Heart right ventricle (tissue), 16 donors: ENCODE data around the gene DLG4. TPM values are rescaled to one million over a fixed set of nuclear protein-coding genes. Genes with fewer than 3 reads are reported as not detected.

ENCODE experiments used
- ATAC-seq, 8 donors: fragments of 200-7000 bp; cut with Tn5 transposase; one replicate each; pipeline ENCODE4 v1.9.1; 2020; ENCODE audit warnings: mild to moderate bottlenecking in 8 of 8, moderate library complexity in 8 of 8, moderate number of reproducible peaks in 1 of 8
- DNase-seq, 2 donors: peaks; one replicate each; pipeline ENCODE4 v3.0.0-alpha.2; 2020
- H3K27ac ChIP-seq, 10 donors: fragments of 200-600 bp; sonication (generic) in 2 of 10; one replicate each; pipeline versions ENCODE4 v1.5.0 to v1.8.0; 2020 to 2022; ENCODE audit warnings: mild to moderate bottlenecking in 3 of 10
- H3K27me3 ChIP-seq, 7 donors: fragments of 200-600 bp; one replicate each; pipeline ENCODE4 v1.8.0; 2021 to 2022; ENCODE audit warnings: mild to moderate bottlenecking in 2 of 7
- H3K36me3 ChIP-seq, 9 donors: fragments of 200-600 bp; sonication (generic) in 1 of 9; one replicate each; pipeline versions ENCODE4 v1.5.0 to v1.8.0; 2020 to 2022; ENCODE audit warnings: mild to moderate bottlenecking in 2 of 9
- H3K4me1 ChIP-seq, 9 donors: fragments of 200-600 bp; sonication (generic) in 1 of 9; one replicate each; pipeline versions ENCODE4 v1.5.0 to v1.8.0; 2020 to 2022; ENCODE audit warnings: mild to moderate bottlenecking in 4 of 9
- H3K4me3 ChIP-seq, 10 donors: fragments of 200-600 bp; sonication (generic) in 2 of 10; one replicate each; pipeline versions ENCODE4 v1.5.0 to v1.8.0; 2020 to 2022; ENCODE audit warnings: mild to moderate bottlenecking in 7 of 10, moderate library complexity in 2 of 10
- H3K9me3 ChIP-seq, 11 donors: fragments of 200-600 bp in 10 of 11; sonication (generic) in 2 of 11; one replicate each; pipeline versions ENCODE4 v1.5.0 to v1.8.0; 2013 to 2022; ENCODE audit warnings: mild to moderate bottlenecking in 2 of 11, control low read depth in 1 of 11, moderate library complexity in 1 of 11
- WGBS, 2 donors: extraction: QIAGEN DNeasy Blood & Tissue Kit; methylation state at CpG; one replicate each; pipeline ENCODE4 v1.1.7; 2013; ENCODE audit warnings: inconsistent platforms in 1 of 2; 5-methylcytosine and 5-hydroxymethylcytosine counted together
- intact Hi-C, 10 donors: fragments of 100-400 bp; cut with DNase I; formaldehyde crosslinking; loops; one replicate each; pipeline versions ENCODE4 v1.11.1 to v1.14.2; 2022
- polyA plus RNA-seq, 2 donors: library from polyadenylated mRNA; stranded (reverse); fragments of 200-250 nt; gene quantifications; one replicate each; pipeline ENCODE4 v1.2.3, GENCODE V29; 2013
- total RNA-seq, 10 donors: library from RNA; stranded (reverse); fragmentation: NEBNext Ultra II Directional in 3 of 10; extraction: Animal tissue kit (Norgen Biotek cat#: 25700) in 3 of 10; gene quantifications; one replicate each; pipeline versions ENCODE4 v1.2.1 to v1.2.4, GENCODE V29; 2021 to 2023
- TF ChIP-seq, protein P1 (sequence below), 9 donors: fragments of 200-600 bp; sonication (generic) in 2 of 9; IDR thresholded peaks; one replicate each; pipeline versions ENCODE4 v1.5.0 to v1.8.0; 2021 to 2022; ENCODE audit warnings: antibody characterized with exemption in 9 of 9, mild to moderate bottlenecking in 5 of 9, moderate library complexity in 1 of 9
- donor health status: Arrhythmogenic right ventricular cardiomyopathy.
- donor health status: ischemic (EF 13 %, LVEDD 7.1; RV severe dilation, severe dysfunction).
- donor health status: healthy with polysubstance abuse.
- donor health status: DM: no; HTN: yes; CAD: no.
- donor health status: DM: no; HTN: no; CAD: no.
- donor health status: ischemic (EF 25% LVEDD 6.9; RV normal size, moderate dysfunction).
- donor health status: ischemic (EF 25% LVEDD 5.7; RV mildly dilated, moderate dysfunction).
- donor health status: healthy.
- donor health status: DM: yes; HTN: yes; CAD: no.
- donor health status: Ischemic cardiomyopathy.
- donor health status: ischemic (EF 35%, LVEDD 5.7; RV mildly dilated, moderate dysfunction).
- donor health status: nonischemic (EF 11% LVEDD 7.7; RV severe dilation, severe dysfunction).
- donor health status: DM: yes; HTN: yes; CAD: no.
- donor health status: PGD.
- donor health status: ischemic (EF 29% LVEDD 5.4; RV normal size, mild dysfunction).
- donor health status: nonischemic (EF 23%, LVEDD 6.1; RV moderate dilation, normal function).

The DLG4 gene
- total and polyA plus RNA-seq, 12 donors: 5.4 to 27.8 (median 16.7) TPM

DNA sequence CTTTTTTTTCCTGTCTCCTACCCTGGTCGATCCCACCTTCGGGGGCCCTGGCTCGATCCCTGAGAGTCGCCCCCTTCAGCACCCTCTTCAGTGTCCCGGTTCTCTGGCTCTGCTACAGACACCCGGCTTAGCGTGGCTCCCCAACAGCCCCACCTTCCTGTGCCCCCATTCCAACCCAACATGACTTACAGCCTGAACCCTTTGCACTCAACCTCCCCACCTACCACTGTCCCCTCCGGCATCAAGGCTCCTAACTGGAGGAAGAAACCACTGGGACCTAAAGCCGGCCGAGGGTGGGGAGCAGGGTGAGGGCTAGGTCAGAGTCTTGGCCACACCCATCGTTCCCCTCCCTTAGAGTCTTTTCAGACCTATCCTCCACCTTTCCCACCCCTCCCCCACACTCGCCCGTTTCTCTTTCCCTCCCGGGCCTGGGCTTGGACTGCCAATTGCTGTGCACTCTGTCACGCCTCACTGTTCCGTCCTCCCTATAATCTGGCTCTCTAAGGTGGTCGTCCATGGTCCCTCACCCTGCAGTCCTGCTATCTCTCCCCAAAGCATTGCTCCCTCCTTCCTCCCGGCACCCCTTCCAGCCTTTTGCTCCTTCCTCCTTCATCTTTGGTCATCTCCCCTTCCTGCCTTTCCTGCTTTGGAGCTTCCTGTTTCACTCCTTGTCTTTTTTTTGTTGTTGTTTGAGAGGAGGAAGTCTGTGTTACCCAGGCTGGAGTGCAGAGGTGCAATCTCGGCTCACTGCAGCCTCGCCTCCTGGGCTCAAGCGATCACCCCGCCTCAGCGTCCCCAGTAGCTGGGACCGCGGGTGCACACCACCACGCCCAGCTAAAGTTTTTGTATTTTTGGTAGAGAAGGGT lies 43.5 kb upstream of the DLG4 start:
- H3K27ac ChIP-seq: no peak overlapping the region
- H3K4me3 ChIP-seq: peak overlapping the region in 8 of 10 donors; percentile 20 to 61 (median 28)
- H3K27me3 ChIP-seq: peaks cover 14 to 64% (median 56%) of the 10 kb centered on the region in 7 donors

DNA sequence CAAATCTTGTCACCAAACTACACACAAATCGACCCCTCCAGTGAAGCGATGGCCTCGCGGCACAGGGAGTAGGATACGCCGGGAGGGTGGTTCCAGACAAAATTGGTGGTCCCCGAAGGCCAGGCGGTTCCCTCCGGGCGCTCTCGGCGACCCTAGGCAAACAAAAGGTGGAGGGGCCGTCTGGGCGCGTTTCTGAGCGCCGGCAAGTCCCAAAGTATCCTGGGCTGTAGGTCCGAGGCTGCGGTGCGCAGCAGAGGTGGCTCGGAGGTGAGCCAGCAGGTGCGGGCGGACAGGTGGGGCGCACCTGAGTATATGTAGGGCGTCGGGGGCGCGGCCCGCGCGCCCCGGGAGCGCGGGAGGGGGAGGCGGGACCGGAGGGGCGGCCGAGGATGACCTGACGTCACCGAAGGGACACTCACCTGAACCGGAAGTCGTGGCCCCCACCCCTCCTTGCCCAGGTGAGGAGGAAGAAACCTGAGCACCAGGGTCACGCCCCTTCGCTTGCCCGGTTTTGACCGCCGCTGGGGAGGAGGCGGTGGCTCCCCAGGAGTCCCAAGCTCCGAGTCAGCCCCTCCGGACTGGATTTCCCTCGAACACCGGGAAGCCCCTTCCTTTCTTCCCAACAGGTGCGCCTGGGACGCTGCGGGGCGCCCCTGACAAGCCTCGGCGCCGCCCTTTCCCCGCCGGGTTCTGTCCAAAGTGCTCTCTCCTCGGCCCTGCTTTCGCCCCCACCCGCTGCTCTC lies 42.7 kb upstream of the DLG4 start, which contains the start of gene CLDN7:
Gene CLDN7 (minus strand): TSS at position 287 of the 743 bp plus-strand sequence. CDS start 435 bp downstream, outside the sequence.
- Histone ChIP-seq H3K9me3 (no peaks in the 10 kb centered on the region), H3K27ac (peak within 1 kb of the TSS in 3 of 10 donors; percentile 19 to 65 (median 22)), H3K4me1 (peaks cover 7 to 41% (median 29%) of the 10 kb centered on the region in 9 donors), H3K27me3 (peaks cover 14 to 64% (median 51%) of the 10 kb centered on the region in 7 donors), H3K36me3 (peaks cover 0 to 25% (median 15%) of the 10 kb centered on the region in 9 donors), H3K4me3 (peak within 1 kb of the TSS; percentile 35 to 61 (median 52))
- intact Hi-C loops: loop anchor here in 1 of 10 donors (5.0 kb wide), 1 partner anchor 45 kb away; the partner anchor contains the start of gene EIF5A
- TF ChIP-seq, protein P1, sequence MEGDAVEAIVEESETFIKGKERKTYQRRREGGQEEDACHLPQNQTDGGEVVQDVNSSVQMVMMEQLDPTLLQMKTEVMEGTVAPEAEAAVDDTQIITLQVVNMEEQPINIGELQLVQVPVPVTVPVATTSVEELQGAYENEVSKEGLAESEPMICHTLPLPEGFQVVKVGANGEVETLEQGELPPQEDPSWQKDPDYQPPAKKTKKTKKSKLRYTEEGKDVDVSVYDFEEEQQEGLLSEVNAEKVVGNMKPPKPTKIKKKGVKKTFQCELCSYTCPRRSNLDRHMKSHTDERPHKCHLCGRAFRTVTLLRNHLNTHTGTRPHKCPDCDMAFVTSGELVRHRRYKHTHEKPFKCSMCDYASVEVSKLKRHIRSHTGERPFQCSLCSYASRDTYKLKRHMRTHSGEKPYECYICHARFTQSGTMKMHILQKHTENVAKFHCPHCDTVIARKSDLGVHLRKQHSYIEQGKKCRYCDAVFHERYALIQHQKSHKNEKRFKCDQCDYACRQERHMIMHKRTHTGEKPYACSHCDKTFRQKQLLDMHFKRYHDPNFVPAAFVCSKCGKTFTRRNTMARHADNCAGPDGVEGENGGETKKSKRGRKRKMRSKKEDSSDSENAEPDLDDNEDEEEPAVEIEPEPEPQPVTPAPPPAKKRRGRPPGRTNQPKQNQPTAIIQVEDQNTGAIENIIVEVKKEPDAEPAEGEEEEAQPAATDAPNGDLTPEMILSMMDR (IDR thresholded peaks at IDR 0.05): no peak
- WGBS, 2 donors: 6% methylated on average over 59 to 64 of the region's 64 CpGs
- no peak for DNase-seq
- ATAC-seq: peak in 1 of 8 donors; percentile 3

More for the DNA sequence above, 43.5 kb upstream of the DLG4 start:
- H3K9me3 ChIP-seq: no peaks in the 10 kb centered on the region
- DNase-seq (no peak), ATAC-seq (peak in 1 of 8 donors; percentile 7)
- H3K36me3 ChIP-seq: peaks cover 0 to 17% (median 8%) of the 10 kb centered on the region in 9 donors
- peaks cover 7 to 41% (median 29%) of the 10 kb centered on the region in 9 donors for H3K4me1 ChIP-seq
- intact Hi-C loops: loop anchor here in 1 of 10 donors (5.0 kb wide), 1 partner anchor 44 kb away; the partner anchor contains the start of gene EIF5A
- TF ChIP-seq, protein P1 (IDR thresholded peaks at IDR 0.05): no peak
- WGBS, 2 donors: 11 to 12% methylated on average over 26 of the region's 26 CpGs

DNA sequence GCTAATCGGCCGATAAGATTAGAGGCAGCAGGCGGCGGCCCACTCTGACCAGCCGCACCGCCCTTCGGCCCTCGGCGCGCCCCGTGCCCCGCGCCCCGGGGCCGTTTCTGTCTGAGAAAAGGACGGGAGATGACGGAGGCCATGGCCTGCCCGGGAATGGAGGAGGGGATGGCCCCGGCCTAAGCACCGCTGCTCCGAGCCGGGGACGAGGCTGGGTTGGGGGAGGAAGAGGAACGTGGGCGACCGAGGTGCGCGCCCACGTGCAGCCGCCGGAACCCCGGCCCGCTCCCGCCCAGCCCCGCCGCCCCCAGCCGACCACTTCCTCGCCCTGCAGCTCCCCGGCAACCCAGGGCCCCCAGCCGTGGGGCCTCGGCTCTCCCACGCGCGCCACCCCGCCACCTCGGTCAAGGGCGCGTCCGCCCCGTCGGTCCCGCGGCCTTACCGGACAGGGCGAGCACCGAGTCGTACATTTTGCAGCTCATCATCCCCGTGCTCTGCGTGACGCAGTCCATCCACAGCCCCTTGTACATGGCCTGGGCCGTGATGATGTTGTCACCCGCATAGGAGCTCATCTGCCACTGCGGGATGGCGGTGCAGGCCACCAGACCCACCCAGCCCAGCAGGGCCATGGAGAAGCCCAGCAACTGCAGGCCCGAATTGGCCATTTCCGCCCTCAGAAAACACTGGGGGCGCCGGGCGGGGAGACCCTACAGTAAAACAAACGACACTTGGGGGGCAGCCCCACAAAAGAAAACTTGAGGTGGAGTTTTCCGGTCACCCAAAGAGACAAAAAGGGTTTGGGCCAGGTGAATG lies 41.9 kb upstream of the DLG4 start:
- Histone ChIP-seq H3K27me3 (peaks cover 14 to 63% (median 47%) of the 10 kb centered on the region in 7 donors), H3K36me3 (peaks cover 0 to 33% (median 20%) of the 10 kb centered on the region in 9 donors), H3K4me1 (peaks cover 7 to 41% (median 29%) of the 10 kb centered on the region in 9 donors), H3K27ac (peak overlapping the region in 3 of 10 donors; percentile 19 to 65 (median 22)), H3K4me3 (peak overlapping the region; percentile 35 to 61 (median 52)), H3K9me3 (no peaks in the 10 kb centered on the region)
- peak; percentile 6 to 30 (median 23) for ATAC-seq
- intact Hi-C loops: loop anchor here in 1 of 10 donors (5.0 kb wide), 1 partner anchor 46 kb away; the partner anchor contains the start of gene EIF5A
- DNase-seq: no peak
- TF ChIP-seq, protein P1 (IDR thresholded peaks at IDR 0.05): no peak
- WGBS, 2 donors: 8 to 11% methylated on average over 47 to 71 of the region's 71 CpGs
